T follicular helper cell (primary cell): Measurements from ENCODE around the gene LRRC45.

Experiments used
- DNase-seq: peaks from one replicate; pipeline ENCODE4 v3.0.0-alpha.2; 2020; ENCODE audit warnings: low read depth

Gene LRRC45

GRCh38 chr17:82062076-82062983 is 39.2 kb downstream of the LRRC45 start:
- DNase-seq, result no peak

- no peak for DNase-seq
These were observed 39.9 kb downstream of the LRRC45 start for GRCh38 chr17:82062984-82063368.

- no peak for DNase-seq
These were observed 40.6 kb downstream of the LRRC45 start for GRCh38 chr17:82063424-82064415.

- no peak for DNase-seq
These were observed 41.5 kb downstream of the LRRC45 start for GRCh38 chr17:82064433-82065192.

- no peak for DNase-seq
These were observed 42.1 kb downstream of the LRRC45 start for GRCh38 chr17:82065193-82065637.

- DNase-seq, result peak; percentile 58
These were observed 42.7 kb downstream of the LRRC45 start, which contains the start of gene DUS1L for GRCh38 chr17:82065638-82066303. DUS1L (minus strand) TSS chr17:82065804; CDS start chr17:82065059, 745 bp downstream.

- DNase-seq, result no peak
These were observed 47.5 kb downstream of the LRRC45 start for GRCh38 chr17:82070611-82071010.

- DNase-seq, result no peak
These were observed 49.7 kb downstream of the LRRC45 start for GRCh38 chr17:82072827-82073226.

GRCh38 chr17:82073446-82073845 is 50.3 kb downstream of the LRRC45 start:
- no peak for DNase-seq

GRCh38 chr17:82076018-82076784 is 53.1 kb downstream of the LRRC45 start:
- DNase-seq, result no peak

- DNase-seq, result no peak
These were observed 53.9 kb downstream of the LRRC45 start for GRCh38 chr17:82076785-82077591.

- DNase-seq, result no peak
These were observed 54.7 kb downstream of the LRRC45 start for GRCh38 chr17:82077617-82078358.

- DNase-seq, result no peak
These were observed 55.3 kb downstream of the LRRC45 start for GRCh38 chr17:82078433-82078832.

- no peak for DNase-seq
These were observed 56.0 kb downstream of the LRRC45 start for GRCh38 chr17:82079001-82079677.

GRCh38 chr17:82080048-82080788 is 57.1 kb downstream of the LRRC45 start:
- no peak for DNase-seq
